ENCODE measurements around the gene PLA2G1B.
A peak's percentile ranks its signal among the peaks of the same experiment; 100 is the strongest.
"Not testable (repeated sequence)": the region's sequence is repeated elsewhere in the genome, so short reads cannot be mapped to it uniquely, and the experiment has no call there.

Gene PLA2G1B

DNA sequence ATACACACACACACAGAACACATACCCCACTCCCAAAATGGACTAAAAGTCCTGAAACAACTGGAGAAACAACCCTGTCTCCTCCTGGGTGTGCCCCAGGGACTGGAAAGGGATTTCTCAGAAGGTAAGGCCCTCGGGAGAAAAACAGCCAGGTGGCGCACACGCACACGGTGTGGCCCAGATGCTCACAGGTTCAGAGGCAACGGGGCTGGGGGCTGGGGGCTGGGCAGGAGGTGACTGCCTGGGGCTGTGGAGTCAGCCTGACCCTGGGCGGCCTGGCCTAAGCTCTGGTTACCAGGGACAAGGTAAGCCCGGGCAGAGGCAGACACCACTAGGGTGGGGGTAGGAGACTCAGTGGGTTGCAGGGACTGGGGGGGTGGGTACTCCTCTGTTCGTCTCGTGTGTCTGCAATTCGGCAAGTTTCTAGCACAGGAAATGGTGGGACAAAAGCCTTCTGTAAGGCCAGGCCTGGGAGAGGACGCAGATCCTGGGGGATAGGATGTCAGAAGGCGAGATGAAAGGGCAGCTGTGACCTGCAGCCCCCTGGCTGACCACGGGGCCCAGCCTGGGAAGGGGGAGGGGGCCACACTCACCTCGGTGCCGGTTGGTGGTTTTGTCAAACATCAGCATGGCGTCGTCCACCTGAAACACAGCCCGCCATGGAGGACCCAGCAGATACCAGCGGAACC is 31.0 kb upstream of the PLA2G1B start:
- no peak for DNase-seq (ENCODE audit: low read depth in 2 of 2)

DNA sequence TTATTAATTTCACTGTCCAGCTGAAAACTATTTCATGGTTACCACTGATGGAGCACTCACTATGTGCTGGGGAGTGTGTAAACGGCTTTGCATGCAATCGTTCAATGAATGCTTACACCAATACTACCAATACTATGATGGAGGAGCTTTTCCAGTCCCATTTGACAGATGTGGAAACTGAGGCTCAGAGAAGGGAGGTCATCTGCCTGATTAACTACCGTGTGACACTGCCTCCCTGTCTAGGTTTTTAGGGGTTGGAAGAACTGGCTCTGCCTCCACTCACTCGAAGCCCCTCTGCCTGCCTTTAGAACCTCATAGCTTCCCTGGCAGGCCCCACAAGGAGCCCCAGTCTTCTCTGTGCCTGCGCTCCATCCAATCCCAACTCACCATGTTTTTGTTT is 29.5 kb upstream of the PLA2G1B start:
- DNase-seq (ENCODE audit: low read depth in 2 of 2): no peak

DNA sequence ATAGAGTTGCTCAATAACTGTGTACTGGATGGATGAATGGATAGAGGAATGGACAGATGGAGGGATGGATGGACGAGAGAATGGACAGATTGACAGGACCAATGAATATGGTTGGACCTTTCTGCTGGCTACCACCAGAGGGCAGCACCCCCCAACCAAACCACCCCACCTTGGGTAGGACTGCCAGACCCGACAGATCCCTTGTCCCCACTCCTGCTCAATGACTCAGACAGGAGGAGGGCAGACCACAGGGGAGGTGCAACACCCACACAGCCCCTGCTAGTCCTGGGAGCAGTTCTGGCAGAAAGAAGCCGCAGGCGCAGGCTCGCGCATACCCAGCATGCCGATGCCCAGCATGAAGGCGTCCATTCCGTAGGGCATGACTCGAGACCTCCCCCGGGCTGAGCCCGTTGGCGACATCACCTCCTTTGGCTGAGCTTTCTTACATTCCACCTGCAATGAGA is 29.0 kb upstream of the PLA2G1B start:
- DNase-seq (ENCODE audit: low read depth in 2 of 2): peak; percentile 70

DNA sequence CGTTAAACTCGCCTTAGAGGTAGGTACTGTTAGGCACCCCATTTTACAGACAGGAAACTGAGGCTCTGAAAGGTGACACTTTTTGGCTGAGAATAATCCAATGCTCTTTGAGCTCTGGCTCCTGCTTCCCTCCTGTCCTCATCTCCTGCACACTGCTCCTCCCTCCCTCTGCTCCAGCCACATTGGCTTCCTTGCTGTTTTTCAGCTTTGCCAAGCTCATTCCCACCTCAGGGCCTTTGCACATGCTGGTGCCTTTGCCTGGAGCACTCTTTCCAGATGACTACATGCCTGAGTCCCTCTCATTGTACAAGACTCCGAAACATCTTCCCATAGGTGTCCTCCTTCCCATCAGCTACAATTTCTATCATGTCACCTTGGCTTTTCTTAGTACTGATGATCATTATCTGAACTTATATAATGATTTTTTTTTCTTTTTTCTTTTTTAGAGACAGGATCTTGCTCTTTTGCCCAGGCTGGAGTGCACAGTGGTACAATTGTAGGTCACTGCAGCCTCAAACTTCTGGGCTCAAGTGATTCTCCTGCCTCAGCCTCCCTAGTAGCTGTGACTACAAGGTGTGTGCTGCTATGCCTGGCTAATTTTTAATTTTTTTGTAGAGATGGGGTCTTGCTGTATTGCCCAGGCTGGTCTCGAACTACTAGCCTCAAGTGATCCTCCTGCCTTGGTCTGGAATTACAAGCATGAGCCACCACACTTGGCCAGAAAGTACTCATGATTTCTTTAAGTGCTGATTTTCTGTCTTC is 26.2 kb upstream of the PLA2G1B start:
- DNase-seq (ENCODE audit: low read depth in 2 of 2): no peak

DNA sequence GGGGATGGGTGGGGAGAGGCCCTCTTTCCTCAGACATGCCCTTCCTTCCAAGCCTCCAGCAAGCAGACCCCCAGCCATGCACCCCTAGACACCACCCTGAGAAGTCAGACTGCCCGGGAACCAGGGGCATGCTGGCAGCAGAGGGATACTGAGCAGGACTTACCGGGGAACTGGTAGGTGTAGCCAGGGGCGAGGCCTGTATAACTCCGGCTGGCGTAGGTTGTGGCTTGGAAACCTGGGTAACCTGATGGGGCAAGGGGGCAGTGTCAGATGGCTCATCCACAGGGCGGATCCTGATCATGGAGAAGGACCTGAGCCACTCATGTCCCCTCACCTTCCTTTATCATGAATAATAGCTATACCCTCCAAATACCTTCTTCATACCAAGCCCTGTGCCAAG is 25.6 kb upstream of the PLA2G1B start:
- DNase-seq (ENCODE audit: low read depth in 2 of 2): no peak

DNA sequence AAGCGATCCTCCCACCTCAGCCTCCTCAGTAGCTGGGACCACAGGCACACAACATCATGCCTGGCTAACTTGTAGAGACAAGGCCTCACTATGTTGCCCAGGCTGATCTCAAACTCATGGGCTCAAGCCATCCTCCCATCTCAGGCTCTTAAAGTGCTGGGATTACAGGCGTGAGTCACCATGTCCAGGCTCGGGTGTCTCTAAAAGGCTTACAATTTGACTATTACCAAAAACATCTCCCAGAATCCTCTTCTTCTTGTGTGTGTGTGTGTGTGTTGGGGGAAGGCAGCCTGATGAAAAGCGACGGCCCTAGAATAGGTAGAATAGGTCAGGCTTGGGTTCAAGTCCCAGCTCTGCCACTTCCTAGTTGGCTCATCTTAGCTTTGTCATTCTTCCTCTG is 24.5 kb upstream of the PLA2G1B start:
- no peak for DNase-seq (ENCODE audit: low read depth in 2 of 2)

DNA sequence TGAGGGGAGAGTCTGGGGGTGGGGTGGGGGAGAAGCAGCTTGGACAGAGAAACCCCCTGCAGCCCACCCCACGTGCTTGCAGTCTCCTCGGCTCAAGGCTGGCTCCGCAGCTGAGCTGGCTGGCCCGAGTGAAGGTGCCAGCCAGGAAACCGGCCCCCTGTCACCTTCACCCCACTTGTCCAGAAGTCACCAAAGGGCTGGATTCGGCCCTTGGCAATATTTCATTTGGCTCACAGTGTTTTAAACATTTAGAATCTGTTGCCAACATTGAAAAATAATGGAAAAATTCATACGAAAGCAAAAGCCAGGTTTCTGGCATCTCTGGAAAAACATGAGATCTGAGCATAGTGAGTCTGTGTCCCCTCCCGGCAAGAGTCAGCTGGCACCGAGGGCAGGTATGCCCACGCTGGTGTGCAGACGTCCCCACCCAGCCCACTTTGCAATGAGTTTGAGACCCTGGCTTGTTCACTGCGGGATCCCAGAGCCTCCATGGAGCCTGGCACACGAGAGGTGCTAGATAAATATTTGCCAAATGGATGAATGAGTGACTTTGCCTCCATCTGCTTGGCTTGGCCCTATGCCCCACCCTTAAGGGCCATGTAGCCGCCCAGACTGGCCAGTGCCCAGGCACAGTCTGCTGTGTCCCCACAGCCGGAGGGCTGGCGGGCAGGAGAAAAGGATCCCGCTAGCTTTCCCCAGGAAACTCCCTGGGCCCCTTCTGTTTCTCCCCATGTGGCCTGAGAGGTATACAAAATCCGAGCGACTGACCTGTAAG is 23.2 kb upstream of the PLA2G1B start:
- DNase-seq (ENCODE audit: low read depth in 2 of 2): no peak

DNA sequence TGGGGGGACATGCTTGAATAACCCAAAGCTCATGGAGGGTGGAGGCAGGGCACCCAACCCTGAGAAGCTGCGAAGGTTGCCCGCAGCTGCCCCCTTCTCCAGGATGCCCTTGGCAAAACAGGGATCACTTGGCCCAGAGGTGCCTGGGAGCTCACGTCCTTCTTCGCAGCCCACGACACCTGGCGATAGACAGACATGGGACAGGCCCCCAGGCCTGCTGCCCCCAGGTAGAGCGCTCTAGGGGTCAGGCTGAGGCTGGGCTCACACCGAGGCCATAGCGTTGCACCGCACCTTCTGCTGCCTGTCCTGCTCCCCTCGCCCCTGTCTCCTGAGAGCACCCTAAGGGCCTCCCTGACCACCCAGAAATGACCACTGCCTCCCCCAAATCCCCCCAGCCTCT is 20.2 kb upstream of the PLA2G1B start:
- DNase-seq (ENCODE audit: low read depth in 2 of 2): no peak

DNA sequence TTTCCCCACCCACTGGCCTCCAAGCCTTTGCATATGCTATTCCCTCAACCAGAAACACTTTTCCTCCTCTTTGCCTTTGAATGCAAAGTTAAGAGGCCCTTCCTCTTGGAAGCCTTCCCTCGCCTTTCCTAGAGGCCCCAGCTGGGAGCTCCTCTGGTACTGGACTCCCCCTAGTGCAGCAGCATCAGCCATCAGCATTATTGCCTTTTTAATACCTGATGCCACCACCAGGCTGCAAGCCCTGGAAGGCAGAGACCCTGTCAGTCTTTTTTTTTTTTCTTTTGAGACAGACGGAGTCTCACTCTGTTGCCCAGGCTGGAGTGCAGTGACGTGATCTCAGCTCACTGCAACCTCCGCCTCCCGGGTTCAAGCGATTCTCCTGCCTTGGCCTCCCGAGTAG is 19.1 kb upstream of the PLA2G1B start:
- DNase-seq (ENCODE audit: low read depth in 2 of 2): no peak

DNA sequence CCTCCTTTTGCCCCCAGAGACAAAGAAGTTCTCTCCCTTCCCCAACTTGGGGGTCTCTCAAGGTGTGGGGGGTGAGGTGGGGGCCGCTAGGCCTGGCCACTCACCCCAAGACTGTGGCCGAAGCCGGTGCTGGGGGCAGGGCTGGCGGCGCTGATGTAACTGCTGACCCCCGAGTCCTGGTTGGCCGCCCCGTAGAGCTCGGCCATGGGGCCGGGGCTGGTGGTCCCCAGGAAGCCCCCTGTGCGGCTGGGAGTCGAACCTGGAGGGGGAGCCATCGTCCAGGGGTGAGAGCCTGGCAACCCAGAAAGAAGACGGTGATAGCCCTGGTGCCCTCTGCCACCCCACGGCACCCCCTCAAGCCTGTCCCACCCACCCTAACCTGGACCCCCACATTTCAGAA is 18.5 kb upstream of the PLA2G1B start:
- DNase-seq (ENCODE audit: low read depth in 2 of 2): no peak

DNA sequence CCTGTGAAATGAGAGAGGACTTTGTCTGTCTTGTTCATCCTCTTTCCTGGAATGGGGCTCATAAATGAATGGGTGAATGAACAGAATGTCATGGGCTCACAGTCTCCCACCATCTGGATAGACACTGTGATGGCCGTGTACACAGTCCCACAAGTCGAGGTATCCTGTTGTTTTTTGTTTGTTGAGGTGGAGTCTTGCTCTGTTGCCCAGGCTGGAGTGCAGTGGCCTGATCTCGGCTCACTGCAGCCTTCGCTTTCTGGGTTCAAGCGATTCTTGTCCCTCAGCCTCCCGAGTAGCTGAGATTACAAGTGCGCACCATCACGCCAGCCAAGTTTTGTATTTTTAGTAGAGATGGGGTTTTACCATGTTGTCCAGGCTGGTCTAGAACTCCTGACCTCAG is 16.1 kb upstream of the PLA2G1B start:
- no peak for DNase-seq (ENCODE audit: low read depth in 2 of 2)

DNA sequence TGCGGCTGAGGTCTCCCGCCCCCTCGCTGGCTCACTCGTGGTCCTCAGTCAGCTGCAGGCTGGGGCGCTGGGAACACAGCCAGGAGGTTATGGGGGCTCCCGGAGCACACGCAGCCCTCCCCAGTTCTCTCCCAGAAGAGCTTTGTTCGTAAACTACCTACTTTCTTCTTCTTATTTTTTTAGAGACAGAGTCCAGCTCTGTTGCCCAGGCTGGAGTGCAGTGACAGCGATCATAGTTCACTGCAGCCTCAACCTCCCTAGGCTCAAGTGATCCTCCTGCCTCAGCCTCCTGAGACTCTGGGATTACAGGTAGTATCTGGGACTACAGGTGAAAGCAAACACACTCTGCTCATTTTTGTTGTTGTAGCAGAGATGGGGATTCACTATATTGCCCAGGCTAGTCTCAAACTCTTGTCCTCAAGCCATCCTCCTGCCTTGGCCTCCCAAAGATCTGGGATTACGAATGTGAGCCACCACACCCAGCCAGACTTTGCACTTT is 15.5 kb upstream of the PLA2G1B start:
- no peak for DNase-seq (ENCODE audit: low read depth in 2 of 2)

DNA sequence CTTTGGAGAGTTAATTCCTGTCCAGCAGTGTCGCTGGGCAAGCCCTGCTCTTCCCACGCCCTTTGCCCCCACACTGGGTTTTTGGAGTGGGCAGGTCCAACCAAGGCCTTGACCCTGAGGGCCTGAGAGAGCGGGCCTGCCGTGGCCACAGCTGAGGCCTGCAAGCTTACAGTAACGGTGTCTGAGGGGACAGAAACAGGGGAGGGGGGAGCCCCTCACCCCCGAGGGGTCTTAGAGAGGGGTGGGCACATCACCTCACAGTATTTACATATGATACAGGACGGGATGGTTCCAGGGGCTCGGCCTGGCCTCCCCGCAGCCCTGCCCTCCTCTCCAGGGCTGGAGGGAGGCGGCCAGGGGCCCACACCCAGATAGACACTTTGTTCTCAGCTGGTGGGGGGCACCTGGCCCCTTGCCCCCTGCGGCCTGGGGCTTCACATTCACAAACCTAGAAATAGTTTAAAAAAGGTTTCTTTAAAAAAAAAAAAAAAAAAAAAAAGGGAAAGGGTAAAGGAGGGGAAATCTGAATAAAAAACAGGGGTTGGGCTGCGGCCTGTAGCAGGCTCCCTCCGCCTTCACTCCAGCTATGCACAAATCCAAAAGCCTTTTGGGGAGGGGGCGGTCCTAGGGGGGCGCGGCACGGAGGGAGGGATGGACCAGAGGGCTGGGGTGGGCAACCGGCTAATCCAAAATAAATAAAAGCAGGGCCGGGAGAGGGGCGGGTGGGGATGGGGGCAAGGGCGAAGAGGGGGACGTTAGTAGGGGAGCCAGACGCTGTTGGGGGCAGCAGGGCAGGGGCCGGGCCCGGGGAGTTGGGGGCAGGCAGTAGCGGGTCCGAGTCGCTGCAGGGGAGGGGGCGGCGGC is 14.8 kb upstream of the PLA2G1B start:
- no peak for DNase-seq (ENCODE audit: low read depth in 2 of 2)

DNA sequence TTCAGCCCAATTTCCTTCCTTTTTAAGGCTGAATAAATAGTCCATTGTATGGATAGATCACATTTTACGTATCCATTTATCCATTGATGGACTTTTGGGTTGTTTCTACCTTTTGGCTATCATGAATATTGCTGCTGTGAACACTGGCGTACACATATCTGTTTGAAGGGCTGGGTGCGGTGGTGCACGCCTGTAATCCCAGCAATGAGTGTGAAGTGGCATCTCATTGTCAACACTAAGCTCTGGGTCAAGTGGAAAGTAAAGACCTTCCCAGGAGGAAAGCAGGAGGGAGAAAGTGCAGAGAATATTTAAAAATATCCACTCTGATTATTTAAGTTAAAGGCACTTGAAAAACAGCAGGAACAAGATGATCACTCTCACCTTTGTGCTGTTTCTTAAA is 11.7 kb upstream of the PLA2G1B start:
- no peak for DNase-seq (ENCODE audit: low read depth in 2 of 2)

DNA sequence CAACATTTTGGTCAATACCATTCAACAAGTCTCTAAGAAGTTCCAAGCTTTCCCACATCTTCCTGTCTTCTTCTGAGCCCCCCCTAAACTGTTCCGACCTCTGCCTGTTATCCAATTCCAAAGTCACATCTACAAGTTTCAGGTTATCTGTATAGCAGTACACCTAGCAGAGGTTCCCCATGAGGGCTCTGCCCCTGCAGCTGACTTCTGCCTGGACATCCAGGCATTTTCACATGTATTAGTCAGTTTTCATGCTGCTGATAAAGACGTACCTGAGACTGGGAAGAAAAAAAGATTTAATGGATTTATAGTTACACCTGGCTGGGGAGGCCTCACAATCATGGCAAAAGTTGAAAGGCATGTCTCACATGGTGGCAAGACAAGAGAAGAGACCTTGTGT is 10.2 kb upstream of the PLA2G1B start:
- no peak for DNase-seq (ENCODE audit: low read depth in 2 of 2)

DNA sequence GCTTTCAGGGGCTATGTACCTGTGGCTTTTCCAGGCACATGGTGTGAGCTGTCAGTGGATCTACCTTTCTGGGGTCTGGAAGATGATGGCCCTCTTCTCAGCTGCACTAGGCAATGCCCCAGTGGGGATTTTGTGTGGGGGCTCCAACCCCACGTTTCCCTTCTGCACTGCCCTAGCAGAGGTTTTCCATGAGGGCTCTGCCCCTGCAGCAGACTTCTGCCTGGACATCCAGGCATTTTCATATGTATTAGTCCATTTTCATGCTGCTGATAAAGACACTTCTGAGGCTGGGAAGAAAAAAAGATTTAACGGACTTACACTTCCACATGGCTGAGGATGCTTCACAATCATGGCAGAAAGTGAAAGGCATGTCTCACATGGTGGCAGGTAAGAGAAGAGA is 8.8 kb upstream of the PLA2G1B start:
- not testable (repeated sequence) for DNase-seq (ENCODE audit: low read depth in 2 of 2)

DNA sequence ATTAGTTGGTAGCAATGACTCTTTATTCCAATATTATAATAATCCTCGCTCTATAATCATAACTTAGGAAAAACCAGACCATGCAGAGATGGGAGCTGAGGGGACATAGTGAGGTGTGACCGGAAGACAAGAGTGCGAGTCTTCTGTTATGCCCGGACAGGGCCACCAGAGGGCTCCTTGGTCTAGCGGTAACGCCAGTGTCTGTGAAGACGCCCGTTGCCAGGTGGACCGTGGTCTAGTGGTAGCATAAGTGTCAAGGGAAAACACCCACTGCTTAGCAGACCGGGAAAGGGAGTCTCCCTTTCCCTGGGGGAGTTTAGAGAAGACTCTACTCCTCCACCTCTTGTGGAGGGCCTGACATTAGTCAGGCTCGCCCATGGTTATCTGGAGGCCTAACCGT is 7.9 kb upstream of the PLA2G1B start:
- peak in 1 of 2 donors; percentile 5 for DNase-seq (ENCODE audit: low read depth in 2 of 2)

DNA sequence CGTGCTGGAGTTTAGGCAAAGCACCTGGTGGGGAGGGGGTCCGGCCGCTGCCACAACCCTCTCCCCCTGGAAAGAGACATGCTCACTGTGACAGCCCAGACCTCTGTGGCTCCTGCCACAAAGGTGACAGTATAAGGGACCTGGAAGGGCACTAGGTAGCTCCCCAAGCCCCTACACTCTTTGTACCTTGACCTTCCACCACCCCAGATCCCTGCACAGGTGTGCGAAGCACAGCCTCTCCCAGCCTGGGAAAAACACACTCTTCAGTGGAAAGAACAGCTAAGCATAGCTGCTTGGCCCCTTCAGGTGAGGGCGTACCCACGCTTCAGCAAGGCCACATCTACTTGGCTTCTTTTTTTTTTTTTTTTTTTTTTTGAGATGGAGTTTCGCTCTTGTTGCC is 4.9 kb upstream of the PLA2G1B start:
- no peak for DNase-seq (ENCODE audit: low read depth in 2 of 2)

DNA sequence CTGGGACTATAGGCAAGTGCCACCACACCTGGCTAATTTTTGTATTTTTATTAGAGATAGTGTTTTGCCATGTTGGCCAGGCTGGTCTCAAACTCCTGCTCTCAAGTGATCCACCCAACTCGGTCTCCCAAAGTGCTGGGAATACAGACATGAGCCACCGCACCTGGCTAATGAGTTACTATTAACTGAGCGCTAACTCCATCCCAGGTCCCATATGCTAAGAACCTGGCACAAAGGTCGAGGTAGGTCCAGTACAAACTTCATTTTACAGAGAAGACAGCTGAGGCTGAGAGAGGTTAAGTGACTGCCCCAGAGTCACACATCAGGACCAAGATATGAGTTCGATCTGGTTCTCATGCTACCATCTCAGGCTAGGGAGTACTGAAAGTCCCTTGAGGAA is 4.5 kb upstream of the PLA2G1B start:
- no peak for DNase-seq (ENCODE audit: low read depth in 2 of 2)

DNA sequence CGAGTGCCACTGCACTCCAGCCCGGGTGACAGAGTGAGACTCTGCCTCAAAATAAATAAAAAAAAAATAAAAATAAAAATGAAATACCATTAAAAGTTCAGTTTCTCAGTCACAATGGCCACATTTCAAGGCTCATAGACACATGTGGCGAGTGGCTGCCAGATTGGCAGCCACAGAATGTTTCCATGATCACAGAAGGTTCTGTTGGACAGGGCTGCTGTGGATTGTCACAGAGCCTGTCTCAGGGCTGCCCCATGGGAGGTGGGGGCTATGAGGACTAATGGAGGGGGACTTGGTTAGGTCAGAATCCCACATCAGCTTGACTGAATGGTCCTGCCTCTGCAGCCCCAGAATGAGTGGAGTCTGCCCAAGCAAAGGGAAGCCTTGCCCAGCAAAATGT is 3.8 kb upstream of the PLA2G1B start:
- DNase-seq (ENCODE audit: low read depth in 2 of 2): no peak

DNA sequence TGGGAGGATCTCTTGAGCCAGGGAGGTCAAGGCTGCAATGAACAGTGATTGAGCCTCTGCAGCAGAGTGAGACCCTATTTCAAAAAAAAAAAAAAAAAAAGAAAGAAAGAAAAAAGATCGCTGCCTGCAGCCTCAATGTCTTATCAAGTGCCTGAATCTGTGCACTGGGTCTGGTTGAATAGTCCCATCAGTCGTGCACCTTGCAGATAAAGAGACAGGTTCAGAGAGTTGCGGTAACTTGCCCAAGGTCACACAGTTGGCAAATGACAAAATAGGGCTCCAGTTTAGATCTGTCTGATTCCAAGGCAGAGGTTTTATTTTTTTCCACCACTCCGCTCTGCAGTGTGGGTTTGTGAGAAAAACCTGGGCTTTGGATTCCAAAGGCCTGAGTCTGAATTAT is 649 bp upstream of the PLA2G1B start:
- DNase-seq (ENCODE audit: low read depth in 2 of 2): no peak
